Measurements from ENCODE around the gene PPFIBP2. TPM values are rescaled to one million over a fixed set of nuclear protein-coding genes. Genes with fewer than 3 reads are reported as not detected.
A peak's percentile ranks its signal among the peaks of the same experiment; 100 is the strongest.

PPFIBP2 gene
- total RNA-seq, 1 experiment from 2014 or later, result 5.0 TPM

GRCh38 chr11:7524462-7525235, 10.8 kb downstream of the PPFIBP2 start:
- no peak for DNase-seq (ENCODE audit: low read depth)

DNA sequence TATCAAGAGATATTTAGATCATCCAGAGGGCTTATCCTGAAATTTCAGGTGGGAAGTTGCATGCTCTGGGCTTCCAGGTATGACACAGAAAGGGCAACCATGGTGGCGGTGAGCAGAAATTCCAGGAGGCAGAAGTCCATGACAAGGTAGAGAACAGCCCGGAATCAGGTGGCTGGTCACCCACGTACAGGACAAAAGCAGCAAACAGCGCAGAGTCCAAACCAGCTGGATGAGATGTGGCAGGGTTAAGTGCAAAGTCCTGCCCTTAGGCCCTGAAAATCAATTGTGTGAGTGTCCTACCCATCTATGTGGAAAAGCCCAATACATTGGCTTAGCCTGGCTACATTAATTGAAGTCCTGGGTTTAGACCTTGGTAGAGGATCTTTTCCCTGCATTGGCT, 11.6 kb downstream of the PPFIBP2 start:
- no peak for DNase-seq (ENCODE audit: low read depth)

DNA sequence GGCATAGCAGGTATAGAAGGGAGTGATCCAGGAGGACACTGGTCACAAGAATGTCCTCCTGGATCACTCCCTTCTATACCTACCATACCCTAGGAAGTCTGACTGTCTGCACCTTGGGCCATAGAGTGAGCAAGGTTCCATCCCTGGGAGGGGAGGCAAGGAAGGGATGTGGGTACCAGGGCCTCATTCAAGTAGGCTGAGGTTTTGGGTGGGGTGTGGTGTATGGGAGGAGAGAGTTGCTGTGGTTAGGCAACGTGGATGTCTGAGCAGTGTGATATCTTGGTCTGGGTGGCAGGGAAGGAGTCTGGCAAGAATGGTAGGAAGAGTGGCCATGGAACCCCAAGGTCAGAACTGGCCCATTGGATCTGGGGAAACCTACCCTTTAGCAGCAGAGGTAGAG, 13.2 kb downstream of the PPFIBP2 start:
- DNase-seq (ENCODE audit: low read depth), result no peak

DNA sequence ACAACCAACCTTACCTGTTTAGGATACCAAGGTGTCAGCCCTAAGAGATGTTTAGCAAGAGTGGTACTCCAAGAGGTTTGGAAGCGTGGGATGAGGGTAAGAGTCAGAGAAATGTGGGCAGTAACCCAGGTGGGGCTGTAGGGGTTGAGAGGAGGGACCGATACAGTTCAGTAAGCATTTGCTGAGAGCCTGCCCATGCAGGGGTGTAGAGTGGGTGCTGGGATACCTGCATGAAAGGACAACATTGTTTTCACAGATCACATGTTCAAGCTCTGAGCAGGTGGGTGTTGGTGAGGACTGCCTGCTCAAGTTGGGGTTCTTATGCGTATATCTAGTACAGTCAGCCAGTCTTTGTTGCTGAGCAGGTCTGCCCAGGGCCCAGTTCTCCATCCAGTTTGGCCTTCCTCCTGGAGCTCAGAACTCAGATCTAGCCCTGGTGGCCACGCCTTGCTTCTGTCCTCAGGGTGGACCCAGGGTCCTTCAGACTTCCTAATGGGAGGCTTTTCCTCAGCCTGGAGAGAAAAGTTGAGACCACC, 14.8 kb downstream of the PPFIBP2 start:
- DNase-seq (ENCODE audit: low read depth), result no peak

DNA sequence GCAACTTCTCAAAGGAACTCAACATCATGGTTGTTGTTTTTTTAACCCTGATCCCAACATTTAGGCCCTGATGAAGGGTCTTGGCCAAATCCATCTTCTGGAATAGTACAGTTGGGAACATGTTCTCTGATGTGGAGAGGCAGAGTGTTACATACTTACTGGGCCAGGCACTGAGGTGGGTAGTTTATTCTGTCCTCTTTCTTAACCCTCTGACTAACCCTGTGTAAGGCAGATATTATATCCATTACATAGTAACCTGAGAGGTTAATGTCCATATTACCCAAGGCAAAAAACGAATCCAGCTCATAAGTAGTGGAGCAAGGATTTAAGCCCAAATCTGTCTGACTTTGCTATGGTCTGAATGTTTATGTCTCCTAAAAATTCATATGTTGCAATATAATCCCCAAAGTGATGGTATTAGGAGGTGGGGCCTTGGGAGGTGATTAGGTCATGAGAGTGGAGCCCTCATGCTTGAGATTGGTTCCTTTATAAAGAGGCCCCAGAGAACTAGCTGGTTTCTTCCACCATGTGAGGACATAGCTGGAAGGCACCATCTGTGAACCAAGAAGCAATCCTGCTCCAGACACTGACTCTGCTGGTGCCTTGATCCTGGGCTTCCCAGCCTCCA, 16.3 kb downstream of the PPFIBP2 start:
- no peak for DNase-seq (ENCODE audit: low read depth)

- DNase-seq (ENCODE audit: low read depth), result no peak
Observed at GRCh38 chr11:7531011-7531410, 17.2 kb downstream of the PPFIBP2 start.

GRCh38 chr11:7532405-7533145, 18.8 kb downstream of the PPFIBP2 start:
- no peak for DNase-seq (ENCODE audit: low read depth)

- no peak for DNase-seq (ENCODE audit: low read depth)
Observed at GRCh38 chr11:7533199-7534041, 19.6 kb downstream of the PPFIBP2 start.

DNA sequence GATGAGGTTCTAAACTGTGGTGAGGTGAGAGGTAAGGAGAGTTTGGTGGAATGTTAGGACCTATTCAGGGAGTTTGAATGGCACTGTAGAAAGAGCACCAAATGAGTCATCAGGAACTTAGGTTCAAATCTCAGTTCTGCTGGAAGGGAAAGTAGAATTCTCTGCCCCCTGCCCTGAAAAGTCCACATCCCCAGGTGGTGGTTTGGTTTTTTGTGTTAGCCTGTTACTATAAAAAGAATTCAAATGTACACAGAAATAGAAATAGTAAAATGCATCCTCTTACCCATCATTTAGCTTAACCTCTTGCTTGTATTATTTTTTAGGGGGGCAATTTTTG, 20.2 kb downstream of the PPFIBP2 start:
- DNase-seq (ENCODE audit: low read depth), result no peak

GRCh38 chr11:7536100-7536499, 22.3 kb downstream of the PPFIBP2 start:
- peak; percentile 1 for DNase-seq (ENCODE audit: low read depth)

DNA sequence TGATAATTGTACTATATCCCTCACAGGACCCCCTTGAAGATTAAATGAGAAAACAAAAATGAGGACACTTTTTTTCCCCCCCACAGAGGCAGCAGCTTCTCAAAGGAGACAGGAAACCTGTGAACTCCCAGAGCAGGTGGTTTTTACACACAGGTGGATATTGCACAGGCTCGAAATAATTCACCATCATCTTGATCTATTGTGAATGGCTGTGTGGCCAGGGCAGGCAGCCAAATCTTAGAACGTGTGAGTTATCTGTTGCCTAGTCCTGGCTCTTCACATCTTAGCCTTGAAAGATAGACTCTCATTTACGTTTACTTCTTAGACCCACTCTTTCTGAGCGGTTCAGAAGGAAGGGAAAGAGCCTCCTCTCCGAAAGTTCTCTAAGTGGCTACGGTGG, 23.5 kb downstream of the PPFIBP2 start:
- no peak for DNase-seq (ENCODE audit: low read depth)

- DNase-seq (ENCODE audit: low read depth), result no peak
Observed at GRCh38 chr11:7538031-7538430, 24.2 kb downstream of the PPFIBP2 start.

DNA sequence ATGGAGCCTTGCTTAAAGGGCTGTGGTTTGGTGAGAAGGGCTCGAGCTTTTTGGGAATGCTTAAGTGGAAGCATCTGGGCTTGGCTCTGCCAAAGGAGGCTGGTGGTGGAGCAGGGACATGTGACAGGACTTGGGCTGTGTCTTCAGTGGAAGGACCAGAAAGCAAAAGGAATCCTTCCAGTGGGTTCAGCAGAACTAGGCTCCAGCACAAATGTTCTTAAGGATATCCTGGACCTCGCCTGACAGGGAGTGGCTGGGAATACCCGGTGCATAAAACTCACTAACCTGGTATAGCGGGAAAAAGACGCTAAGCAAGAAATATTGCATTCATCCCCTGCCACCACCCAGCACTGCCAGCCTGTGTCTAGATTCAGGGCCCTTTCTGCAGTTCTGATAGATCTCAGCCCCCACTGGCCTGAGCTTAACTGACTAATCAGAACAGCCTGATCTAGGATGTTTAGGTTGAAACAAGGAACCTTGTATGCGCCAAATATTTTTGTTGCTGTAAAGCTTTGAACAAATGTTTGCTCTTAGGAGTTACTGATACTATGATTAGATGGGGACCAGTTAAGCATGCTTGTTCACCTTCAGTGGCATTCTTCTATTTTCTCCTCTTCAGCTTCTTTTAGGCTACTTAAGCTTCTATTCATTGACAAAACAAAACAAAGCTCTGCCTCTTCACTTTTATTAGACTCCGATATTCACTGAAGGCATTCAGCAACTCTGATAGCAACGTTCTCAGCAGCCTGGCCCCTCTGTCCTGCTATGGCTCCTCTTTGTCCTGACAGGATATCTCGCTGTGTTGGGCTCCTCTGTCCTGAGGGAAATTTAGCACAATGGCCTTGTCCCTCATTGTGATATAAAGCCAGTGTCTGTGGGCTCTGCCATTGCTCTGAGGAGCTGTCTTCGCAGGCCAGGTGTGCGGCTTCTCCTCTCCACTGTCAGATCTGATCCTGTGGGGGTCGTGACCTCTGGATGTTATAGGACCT, 25.0 kb downstream of the PPFIBP2 start:
- DNase-seq (ENCODE audit: low read depth), result no peak

GRCh38 chr11:7540830-7541555, 27.2 kb downstream of the PPFIBP2 start:
- DNase-seq (ENCODE audit: low read depth), result no peak

DNA sequence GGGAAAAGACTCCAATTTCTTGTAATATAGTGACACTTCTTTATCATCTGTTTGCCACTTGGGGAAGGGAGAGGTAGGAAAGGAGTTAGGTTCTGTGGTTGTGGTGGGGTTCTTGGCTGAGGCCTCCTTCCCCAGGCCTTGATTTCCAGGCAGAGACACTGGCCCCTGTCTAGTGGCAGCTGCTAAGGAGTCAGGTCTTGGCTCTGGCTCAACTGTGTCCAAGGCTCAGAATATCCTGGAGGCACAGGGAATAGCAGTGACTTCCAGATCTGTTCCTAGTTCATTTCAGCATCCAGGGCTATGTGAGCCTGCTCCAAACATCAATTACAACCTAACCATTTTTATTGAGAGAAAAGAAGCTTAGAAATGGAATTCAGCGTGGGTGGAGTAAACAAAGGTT, 29.5 kb downstream of the PPFIBP2 start:
- no peak for DNase-seq (ENCODE audit: low read depth)

GRCh38 chr11:7544021-7544420, 30.2 kb downstream of the PPFIBP2 start:
- no peak for DNase-seq (ENCODE audit: low read depth)

GRCh38 chr11:7545611-7546010, 31.8 kb downstream of the PPFIBP2 start:
- no peak for DNase-seq (ENCODE audit: low read depth)

- peak; percentile 2 for DNase-seq (ENCODE audit: low read depth)
Observed at GRCh38 chr11:7546324-7546791, 32.6 kb downstream of the PPFIBP2 start.

GRCh38 chr11:7547687-7548086, 33.9 kb downstream of the PPFIBP2 start:
- DNase-seq (ENCODE audit: low read depth), result no peak
